Smooth muscle cell (in vitro differentiated cells): ENCODE results near the gene DDX51. TPM values are rescaled to one million over a fixed set of nuclear protein-coding genes. Genes with fewer than 3 reads are reported as not detected.

ENCODE experiments used
- DNase-seq: peaks from one replicate; lab custom pipeline; 2025; ENCODE audit not compliant: unreplicated experiment; lab: John Stamatoyannopoulos, UW
- H2AFZ ChIP-seq: fragments of 200-600 bp; sonication (generic); 2 replicates; pipeline ENCODE4 v1.6.0; 2016; ENCODE audit warnings: antibody characterized with exemption, low read depth, mild to moderate bottlenecking
- H3F3A ChIP-seq: fragments of 200-600 bp; sonication (generic); 2 replicates; pipeline ENCODE4 v1.6.0; 2017; ENCODE audit warnings: antibody characterized with exemption, low read depth
- H3K27ac ChIP-seq: fragments of 200-600 bp; sonication (generic); 2 replicates; pipeline ENCODE4 v1.5.1; 2016; ENCODE audit warnings: low read depth, mild to moderate bottlenecking
- H3K27me3 ChIP-seq: fragments of 200-600 bp; sonication (generic); 2 replicates; pipeline ENCODE4 v1.6.1; 2016; ENCODE audit warnings: low read depth, mild to moderate bottlenecking
- H3K36me3 ChIP-seq: fragments of 200-600 bp; sonication (generic); 2 replicates; pipeline ENCODE4 v1.5.1; 2016; ENCODE audit warnings: low read depth
- H3K4me1 ChIP-seq: fragments of 200-600 bp; sonication (generic); 2 replicates; pipeline ENCODE4 v1.5.1; 2016; ENCODE audit warnings: low read depth
- H3K4me2 ChIP-seq: fragments of 200-600 bp; sonication (generic); 2 replicates; pipeline ENCODE4 v1.6.0; 2016; ENCODE audit warnings: mild to moderate bottlenecking
- H3K4me3 ChIP-seq: fragments of 200-600 bp; sonication (generic); 2 replicates; pipeline ENCODE4 v1.5.1; 2016; ENCODE audit warnings: mild to moderate bottlenecking
- H3K79me2 ChIP-seq: fragments of 200-600 bp; sonication (generic); 2 replicates; pipeline ENCODE4 v1.6.0; 2016; ENCODE audit warnings: low read depth, mild to moderate bottlenecking
- H3K9ac ChIP-seq: fragments of 200-600 bp; sonication (generic); 2 replicates; pipeline ENCODE4 v1.6.0; 2016; ENCODE audit warnings: low read depth
- H3K9me3 ChIP-seq: fragments of 200-600 bp; sonication (generic); replicated peaks from 2 replicates; pipeline ENCODE4 v1.5.1; 2016; ENCODE audit warnings: low read depth
- H4K20me1 ChIP-seq: fragments of 200-600 bp; sonication (generic); 2 replicates; pipeline ENCODE4 v1.6.0; 2016; ENCODE audit warnings: low read depth
- CTCF ChIP-seq: fragments of 200-600 bp; sonication (generic); IDR thresholded peaks from 2 replicates; pipeline ENCODE4 v1.5.1; 2017; ENCODE audit warnings: borderline replicate concordance, mild to moderate bottlenecking, antibody characterized with exemption; ENCODE audit not compliant: insufficient read depth, poor library complexity, severe bottlenecking
- WGBS: methylation state at CpG from one replicate; pipeline ENCODE4 v1.1.7; 2016; ENCODE audit warnings: low lambda C conversion rate; 5-methylcytosine and 5-hydroxymethylcytosine counted together
- polyA plus RNA-seq: library from polyadenylated mRNA; unstranded; fragments of >200 nt; fragmentation: Nextera tagmentation; extraction: Ambion mirVana; gene quantifications from 2 replicates; pipeline ENCODE4 v1.2.1, GENCODE V29; 2016
- total RNA-seq: library from RNA; depleted of rRNA; stranded (reverse); fragments of >200 nt; gene quantifications from 2 replicates; pipeline ENCODE4 v1.2.3, GENCODE V29; 2014

The DDX51 gene
- total and polyA plus RNA-seq, 2 experiments from 2014 or later: 1.6 to 12.5 TPM

- Histone ChIP-seq H3K4me3 (no peak overlapping the region), H3K27me3 (no peaks in the 10 kb centered on the region), H3K4me1 (peaks cover 6% of the 10 kb centered on the region), H3K27ac (no peak overlapping the region), H3K79me2 (peaks cover 11% of the 10 kb centered on the region), H3K36me3 (no peaks in the 10 kb centered on the region), H3K9me3 (no peaks in the 10 kb centered on the region), H3K9ac (no peak overlapping the region), H2AFZ (no peak overlapping the region), H4K20me1 (peaks cover 3% of the 10 kb centered on the region), H3K4me2 (no peak overlapping the region), H3F3A (no peaks in the 10 kb centered on the region)
- whole genome bisulfite sequencing: 94% methylated on average over 8 of the region's 41 CpGs
- DNase-seq: no peak
- no peak for TF ChIP-seq CTCF
Measured at GRCh38 chr12:132148368-132149045, 4.4 kb upstream of the DDX51 start.

- Histone ChIP-seq H3K27me3 (no peaks in the 10 kb centered on the region), H4K20me1 (peaks cover 6% of the 10 kb centered on the region), H3K4me3 (no peak overlapping the region), H3K9ac (no peak overlapping the region), H3K4me2 (no peak overlapping the region), H3K9me3 (no peaks in the 10 kb centered on the region), H3K79me2 (peaks cover 13% of the 10 kb centered on the region), H2AFZ (no peak overlapping the region), H3K4me1 (peaks cover 11% of the 10 kb centered on the region), H3K27ac (no peak overlapping the region), H3F3A (no peaks in the 10 kb centered on the region), H3K36me3 (no peaks in the 10 kb centered on the region)
- no peak for DNase-seq
- 96% methylated on average over 38 of the region's 38 CpGs for WGBS
- no peak for TF ChIP-seq CTCF
Measured at GRCh38 chr12:132147423-132148367, 3.6 kb upstream of the DDX51 start.

- Histone ChIP-seq H3K79me2 (peaks cover 13% of the 10 kb centered on the region), H3F3A (no peaks in the 10 kb centered on the region), H3K4me3 (no peak overlapping the region), H3K36me3 (no peaks in the 10 kb centered on the region), H3K9me3 (no peaks in the 10 kb centered on the region), H3K27ac (no peak overlapping the region), H4K20me1 (peaks cover 6% of the 10 kb centered on the region), H2AFZ (no peak overlapping the region), H3K4me1 (peaks cover 11% of the 10 kb centered on the region), H3K27me3 (no peaks in the 10 kb centered on the region), H3K9ac (no peak overlapping the region), H3K4me2 (no peak overlapping the region)
- no peak for TF ChIP-seq CTCF
- WGBS: 99% methylated on average over 19 of the region's 19 CpGs
- DNase-seq: no peak
Measured at GRCh38 chr12:132146772-132147422, 2.8 kb upstream of the DDX51 start.
